Osteoblast (primary cell): ENCODE data around the gene MB21D2. TPM values are rescaled to one million over a fixed set of nuclear protein-coding genes. Genes with fewer than 3 reads are reported as not detected.

ENCODE experiments used
- DNase-seq: peaks from one replicate; pipeline ENCODE4 v3.0.0; 2011; ENCODE audit warnings: low spot score, mixed read lengths; ENCODE audit not compliant: insufficient read length; ENCODE audit errors: missing footprints
- H2AFZ ChIP-seq: 2 replicates; pipeline ENCODE4 v1.6.0; 2011; ENCODE audit warnings: mild to moderate bottlenecking, low read length
- H3K27ac ChIP-seq: 2 replicates; pipeline ENCODE4 v1.5.1; 2011; ENCODE audit warnings: mild to moderate bottlenecking, low read depth, low read length, moderate library complexity
- H3K27me3 ChIP-seq: 2 replicates; pipeline ENCODE4 v1.6.0; 2012; ENCODE audit warnings: mild to moderate bottlenecking, control low read depth, inconsistent platforms, low read length, moderate library complexity; ENCODE audit not compliant: insufficient read depth
- H3K36me3 ChIP-seq: 2 replicates; pipeline ENCODE4 v1.5.1; 2011; ENCODE audit warnings: mild to moderate bottlenecking, low read length, control low read depth, moderate library complexity; ENCODE audit not compliant: insufficient read depth
- H3K4me1 ChIP-seq: 2 replicates; pipeline ENCODE4 v1.5.1; 2011; ENCODE audit warnings: mild to moderate bottlenecking, low read length, control low read depth, moderate library complexity; ENCODE audit not compliant: insufficient read depth
- H3K4me2 ChIP-seq: 2 replicates; pipeline ENCODE4 v1.6.0; 2011; ENCODE audit warnings: mild to moderate bottlenecking, low read length; ENCODE audit not compliant: insufficient read depth
- H3K4me3 ChIP-seq: fragments of 200-600 bp; sonication (generic); 3 replicates; pipeline ENCODE4 v1.5.1; 2012; ENCODE audit warnings: mild to moderate bottlenecking, low read length, inconsistent platforms; ENCODE audit not compliant: insufficient read depth
- H3K79me2 ChIP-seq: 2 replicates; pipeline ENCODE4 v1.6.0; 2012; ENCODE audit warnings: mild to moderate bottlenecking, low read length, control low read depth, inconsistent platforms; ENCODE audit not compliant: insufficient read depth
- H3K9me3 ChIP-seq: 2 replicates; pipeline ENCODE4 v1.5.1; 2011; ENCODE audit warnings: low read depth, low read length, control low read depth
- H4K20me1 ChIP-seq: 2 replicates; pipeline ENCODE4 v1.6.0; 2012; ENCODE audit warnings: mild to moderate bottlenecking, low read length, control low read depth; ENCODE audit not compliant: insufficient read depth
- total RNA-seq: library from RNA; depleted of rRNA; stranded (reverse); fragments of >200 nt; gene quantifications from 2 replicates; pipeline ENCODE4 v1.2.3, GENCODE V29; 2012
- TF ChIP-seq, protein P1 (sequence below): IDR thresholded peaks from 2 replicates; pipeline ENCODE4 v1.5.1; 2011; ENCODE audit warnings: mild to moderate bottlenecking, low read depth, low read length, moderate library complexity; ENCODE audit errors: extremely low read depth

MB21D2 gene
- total RNA-seq, 1 donor: 6.5 TPM

DNA sequence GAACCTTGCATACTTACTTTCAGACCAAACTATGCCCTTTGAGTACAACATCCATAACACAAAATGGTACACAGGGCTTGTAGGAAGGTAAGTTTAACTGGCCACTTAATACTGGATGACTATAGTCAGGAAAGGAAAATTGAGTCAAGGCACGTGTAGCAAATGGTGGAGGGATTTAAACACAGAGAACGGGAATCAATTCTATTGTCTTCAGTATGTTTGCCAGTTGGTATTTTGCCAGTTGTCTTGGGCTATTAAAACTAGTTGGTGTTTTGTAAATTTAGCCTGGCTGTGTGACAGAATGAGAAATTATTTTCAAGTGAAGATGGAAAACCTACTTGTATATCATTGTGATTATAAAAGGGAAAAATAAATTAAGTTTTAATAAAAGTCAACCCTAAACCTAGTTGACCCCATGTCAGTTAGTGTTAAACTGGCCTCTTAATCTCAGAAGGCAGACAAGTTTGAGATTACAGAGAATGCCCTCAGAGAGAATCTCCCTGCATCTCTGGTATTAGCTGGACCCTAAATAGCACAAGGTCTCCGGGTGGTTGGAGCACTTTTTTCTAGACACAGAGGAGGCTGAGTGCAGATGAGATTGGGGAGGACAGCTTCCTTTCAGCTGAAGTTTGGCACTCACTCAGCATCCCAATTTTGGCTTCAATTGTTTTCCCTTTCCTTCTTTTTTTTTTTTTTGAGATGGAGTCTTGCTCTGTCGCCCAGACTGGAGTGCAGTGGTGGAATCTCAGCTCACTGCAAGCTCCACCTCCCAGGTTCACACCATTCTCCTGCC, 91.2 kb downstream of the MB21D2 start:
- Histone ChIP-seq H3K4me1 (peaks cover 23% of the 10 kb centered on the region), H3K27me3 (no peaks in the 10 kb centered on the region), H3K79me2 (peaks cover 2% of the 10 kb centered on the region), H3K4me2 (no peak overlapping the region), H4K20me1 (peaks cover 5% of the 10 kb centered on the region), H3K36me3 (no peaks in the 10 kb centered on the region), H2AFZ (no peak overlapping the region), H3K4me3 (no peak overlapping the region), H3K9me3 (no peaks in the 10 kb centered on the region), H3K27ac (no peak overlapping the region)
- DNase-seq: no peak
- TF ChIP-seq, protein P1, sequence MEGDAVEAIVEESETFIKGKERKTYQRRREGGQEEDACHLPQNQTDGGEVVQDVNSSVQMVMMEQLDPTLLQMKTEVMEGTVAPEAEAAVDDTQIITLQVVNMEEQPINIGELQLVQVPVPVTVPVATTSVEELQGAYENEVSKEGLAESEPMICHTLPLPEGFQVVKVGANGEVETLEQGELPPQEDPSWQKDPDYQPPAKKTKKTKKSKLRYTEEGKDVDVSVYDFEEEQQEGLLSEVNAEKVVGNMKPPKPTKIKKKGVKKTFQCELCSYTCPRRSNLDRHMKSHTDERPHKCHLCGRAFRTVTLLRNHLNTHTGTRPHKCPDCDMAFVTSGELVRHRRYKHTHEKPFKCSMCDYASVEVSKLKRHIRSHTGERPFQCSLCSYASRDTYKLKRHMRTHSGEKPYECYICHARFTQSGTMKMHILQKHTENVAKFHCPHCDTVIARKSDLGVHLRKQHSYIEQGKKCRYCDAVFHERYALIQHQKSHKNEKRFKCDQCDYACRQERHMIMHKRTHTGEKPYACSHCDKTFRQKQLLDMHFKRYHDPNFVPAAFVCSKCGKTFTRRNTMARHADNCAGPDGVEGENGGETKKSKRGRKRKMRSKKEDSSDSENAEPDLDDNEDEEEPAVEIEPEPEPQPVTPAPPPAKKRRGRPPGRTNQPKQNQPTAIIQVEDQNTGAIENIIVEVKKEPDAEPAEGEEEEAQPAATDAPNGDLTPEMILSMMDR: no peak

DNA sequence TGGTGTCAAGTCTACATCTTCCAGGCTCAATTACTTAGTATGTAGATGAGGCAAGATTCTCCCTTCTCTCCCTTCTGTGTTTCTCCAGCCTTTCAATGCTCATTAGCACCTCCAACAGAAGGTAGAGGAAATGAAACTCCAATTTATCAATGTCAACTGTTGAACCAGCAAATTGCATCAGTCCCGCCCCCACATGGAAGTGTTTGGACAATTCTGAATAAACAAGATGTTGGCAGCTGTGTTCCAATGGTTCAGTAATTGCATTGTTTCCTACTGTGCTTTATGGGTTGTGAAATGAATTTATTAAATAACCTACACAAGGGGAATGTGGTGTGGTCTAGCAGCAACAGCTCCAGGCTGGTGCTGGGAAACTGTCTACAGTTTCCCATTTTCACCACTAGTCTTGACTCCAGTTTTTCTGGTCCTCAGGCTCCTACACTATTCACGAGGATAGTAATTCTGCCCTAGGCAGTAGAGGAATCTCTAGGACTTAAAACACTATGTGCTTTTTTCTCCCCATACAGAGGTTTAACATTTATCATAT, 91.9 kb downstream of the MB21D2 start:
- peaks cover 5% of the 10 kb centered on the region for H3K79me2 ChIP-seq
- peaks cover 17% of the 10 kb centered on the region for H3K4me1 ChIP-seq
- H3K27me3 ChIP-seq: no peaks in the 10 kb centered on the region
- TF ChIP-seq, protein P1: no peak
- DNase-seq: no peak
- peaks cover 5% of the 10 kb centered on the region for H4K20me1 ChIP-seq
- no peak overlapping the region for H3K27ac ChIP-seq
- no peak overlapping the region for H2AFZ ChIP-seq
- H3K4me3 ChIP-seq: no peak overlapping the region
- H3K4me2 ChIP-seq: no peak overlapping the region
- H3K9me3 ChIP-seq: no peaks in the 10 kb centered on the region
- H3K36me3 ChIP-seq: no peaks in the 10 kb centered on the region

DNA sequence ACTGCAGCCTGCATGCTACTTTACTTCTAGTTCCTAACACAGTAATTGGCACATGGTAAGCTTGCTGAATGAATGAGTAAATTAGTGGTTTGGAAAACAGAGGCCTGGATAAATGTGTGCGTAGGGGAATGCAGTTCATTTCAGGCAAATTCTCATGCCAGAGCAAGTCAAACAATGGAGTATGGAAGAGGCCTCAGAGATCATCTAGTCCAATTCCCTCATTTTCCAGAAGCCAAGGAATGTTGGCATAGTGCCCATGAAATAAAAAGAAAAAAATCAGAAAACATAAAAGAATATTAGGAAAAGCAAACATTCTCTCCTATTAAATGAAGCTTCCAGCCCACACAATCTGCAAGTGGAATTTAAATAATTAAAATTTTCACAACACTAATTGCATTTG, 92.4 kb downstream of the MB21D2 start:
- H3K4me3 ChIP-seq: no peak overlapping the region
- peaks cover 5% of the 10 kb centered on the region for H3K79me2 ChIP-seq
- H3K36me3 ChIP-seq: no peaks in the 10 kb centered on the region
- DNase-seq: no peak
- H3K27ac ChIP-seq: no peak overlapping the region
- peaks cover 11% of the 10 kb centered on the region for H3K4me1 ChIP-seq
- no peaks in the 10 kb centered on the region for H3K27me3 ChIP-seq
- H4K20me1 ChIP-seq: peaks cover under 1% of the 10 kb centered on the region
- TF ChIP-seq, protein P1: no peak
- H3K4me2 ChIP-seq: no peak overlapping the region
- no peak overlapping the region for H2AFZ ChIP-seq
- H3K9me3 ChIP-seq: no peaks in the 10 kb centered on the region

DNA sequence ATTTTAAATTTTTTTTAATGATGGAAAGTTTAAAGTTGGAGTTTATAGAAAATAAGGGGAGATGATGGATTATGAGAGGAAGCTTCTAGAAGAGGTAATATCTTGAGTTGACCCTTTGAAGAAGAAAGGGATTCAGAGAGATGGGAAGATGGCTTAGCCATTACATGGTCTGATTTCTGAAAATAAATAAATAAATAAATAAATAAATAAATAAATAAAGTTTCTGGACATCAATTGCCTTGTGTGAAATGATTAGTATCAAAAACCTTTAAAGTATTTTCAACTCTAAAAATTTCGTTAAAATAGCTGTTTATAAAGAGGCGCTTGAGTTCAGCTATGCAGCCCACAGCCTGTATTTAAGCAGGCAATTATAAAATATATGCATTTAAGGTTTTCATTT, 93.3 kb downstream of the MB21D2 start:
- H3K79me2 ChIP-seq: peaks cover 5% of the 10 kb centered on the region
- peaks cover 14% of the 10 kb centered on the region for H3K4me1 ChIP-seq
- no peak overlapping the region for H2AFZ ChIP-seq

More for the DNA sequence above, 93.3 kb downstream of the MB21D2 start:
- TF ChIP-seq, protein P1: no peak
- Histone ChIP-seq H4K20me1 (no peaks in the 10 kb centered on the region), H3K4me2 (no peak overlapping the region), H3K27me3 (no peaks in the 10 kb centered on the region), H3K9me3 (no peaks in the 10 kb centered on the region), H3K36me3 (no peaks in the 10 kb centered on the region), H3K27ac (no peak overlapping the region), H3K4me3 (no peak overlapping the region)
- no peak for DNase-seq
